Caki2 (cell line): Measurements from ENCODE around the gene PHOSPHO2. TPM values are rescaled to one million over a fixed set of nuclear protein-coding genes. Genes with fewer than 3 reads are reported as not detected.

Experiments
- DNase-seq: peaks from one replicate; pipeline ENCODE4 v3.0.0-alpha.2; 2015; ENCODE audit warnings: low read depth
- in situ Hi-C: cut with HindIII; loops from 2 replicates; pipeline ENCODE4 v1.10.0; 2016; ENCODE audit warnings: low sequenced_read_pairs, low pct_unique_long_range_greater_than_20kb, mixed read lengths
- total RNA-seq: library from RNA; depleted of rRNA; stranded (reverse); fragments of >200 nt; shearing (Covaris generic); gene quantifications from 2 replicates; pipeline ENCODE4 v1.2.3, GENCODE V29; 2014; ENCODE audit warnings: low replicate concordance; rRNA removed

Gene PHOSPHO2, protein sequence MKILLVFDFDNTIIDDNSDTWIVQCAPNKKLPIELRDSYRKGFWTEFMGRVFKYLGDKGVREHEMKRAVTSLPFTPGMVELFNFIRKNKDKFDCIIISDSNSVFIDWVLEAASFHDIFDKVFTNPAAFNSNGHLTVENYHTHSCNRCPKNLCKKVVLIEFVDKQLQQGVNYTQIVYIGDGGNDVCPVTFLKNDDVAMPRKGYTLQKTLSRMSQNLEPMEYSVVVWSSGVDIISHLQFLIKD
- 7.5 and 10.8 TPM in 2 replicates for total RNA-seq

DNA sequence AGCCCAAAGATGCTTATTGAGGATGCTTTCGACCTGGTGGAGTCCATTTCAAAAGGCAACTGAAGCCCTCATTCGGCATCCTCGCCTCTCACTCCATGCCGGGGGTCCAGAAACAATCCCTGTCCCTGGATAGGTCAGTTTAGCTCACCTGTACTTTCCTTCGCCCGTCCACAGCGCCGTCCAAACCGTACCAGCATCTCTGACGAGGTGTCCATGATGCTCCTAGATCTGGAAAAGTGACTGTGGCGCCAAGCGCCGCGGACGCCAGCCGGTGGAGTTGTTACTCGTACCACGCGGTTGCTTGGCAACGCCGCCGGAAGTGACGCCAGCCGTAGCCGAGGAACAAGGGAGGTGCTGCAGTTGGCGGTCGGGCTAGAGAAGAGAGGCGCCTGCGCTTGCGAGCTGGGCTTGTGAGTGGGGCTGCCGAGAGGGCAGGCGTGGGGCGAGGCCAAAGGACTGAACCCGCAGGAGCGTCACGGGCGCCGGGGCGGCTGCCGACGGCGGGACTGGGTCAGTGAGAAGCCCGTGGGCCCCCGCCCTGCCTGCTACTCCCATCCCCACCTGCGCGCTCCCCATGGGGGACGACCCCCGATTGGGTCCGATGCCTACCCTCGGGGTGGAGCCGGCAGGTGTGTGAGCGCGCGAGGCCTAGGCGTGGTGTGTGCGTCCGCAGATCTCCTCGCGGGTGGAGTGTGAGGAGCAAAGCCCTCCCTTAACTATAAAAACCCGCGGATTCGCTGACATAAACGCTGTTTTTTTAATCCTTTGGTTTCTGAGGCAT lies at the start of gene PHOSPHO2, which contains the start of gene CFAP210:
Gene PHOSPHO2 (plus strand): TSS at position 357 of the 781 bp plus-strand sequence. CDS start 6,503 bp downstream, outside the sequence.
Gene CFAP210 (minus strand): TSS at position 293 of the 781 bp plus-strand sequence. CDS start 78 bp downstream, at position 215.
- peak; percentile 94 for DNase-seq
- in situ Hi-C loops: no loop called here

DNA sequence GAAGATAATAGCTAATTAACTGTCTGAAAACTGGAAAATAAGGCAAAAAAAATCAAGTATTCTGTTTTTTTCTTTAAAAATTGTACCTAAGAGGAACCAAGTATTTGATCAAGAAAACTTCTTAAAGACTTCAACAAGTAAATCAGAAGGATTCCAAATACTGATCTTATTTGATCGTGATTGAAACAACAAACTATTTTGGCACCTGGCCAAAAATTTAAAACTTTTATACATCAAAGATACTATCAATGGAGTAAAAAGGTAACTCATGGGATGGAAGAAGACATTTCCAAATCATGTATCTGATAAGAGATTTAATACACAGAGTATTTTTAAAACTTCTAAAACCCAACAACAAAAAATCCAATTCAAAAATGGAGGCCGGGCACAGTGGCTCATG lies 46.8 kb upstream of the PHOSPHO2 start:
- in situ Hi-C loops: no loop called here

DNA sequence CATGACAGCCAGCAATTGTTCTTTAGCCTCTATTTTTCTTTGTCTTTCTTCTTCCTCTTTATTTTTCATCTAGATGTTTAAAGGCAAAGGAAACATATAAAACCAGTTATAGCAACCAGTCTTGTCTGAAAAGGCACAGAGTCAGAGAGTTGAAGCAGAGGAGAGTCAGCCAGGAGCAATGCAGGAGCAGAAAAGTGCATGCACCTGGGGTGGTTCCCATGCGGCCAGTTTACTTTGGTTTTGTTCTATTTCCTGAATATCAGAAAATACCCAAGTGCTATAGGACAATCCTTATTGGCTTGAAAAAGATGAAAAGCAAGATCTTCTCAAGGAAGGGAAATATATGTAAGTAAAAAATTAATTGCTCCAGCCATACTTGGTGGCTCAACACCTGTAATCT lies 45.0 kb upstream of the PHOSPHO2 start:
- in situ Hi-C loops: no loop called here
- DNase-seq: no peak

More for the DNA sequence above, 46.8 kb upstream of the PHOSPHO2 start:
- no peak for DNase-seq

DNA sequence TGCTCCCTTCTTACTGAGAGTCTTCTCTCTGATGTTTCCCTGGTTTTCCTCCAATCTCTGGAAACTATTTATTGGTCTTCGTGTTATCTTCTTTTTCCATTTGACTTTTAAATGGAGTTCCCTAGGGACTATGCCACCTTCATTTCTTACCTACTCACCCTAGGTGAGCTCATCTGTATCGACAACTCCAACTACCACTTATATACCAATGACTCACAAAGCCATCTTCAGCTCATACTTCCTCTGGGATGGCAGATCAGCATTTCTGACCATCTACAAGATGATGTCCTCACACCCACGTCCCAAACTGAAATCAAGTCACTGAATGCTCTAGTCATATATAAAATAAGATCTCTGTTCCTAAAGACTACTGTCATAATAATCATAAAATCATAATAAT lies 40.6 kb upstream of the PHOSPHO2 start:
- in situ Hi-C loops: no loop called here
- DNase-seq: no peak

DNA sequence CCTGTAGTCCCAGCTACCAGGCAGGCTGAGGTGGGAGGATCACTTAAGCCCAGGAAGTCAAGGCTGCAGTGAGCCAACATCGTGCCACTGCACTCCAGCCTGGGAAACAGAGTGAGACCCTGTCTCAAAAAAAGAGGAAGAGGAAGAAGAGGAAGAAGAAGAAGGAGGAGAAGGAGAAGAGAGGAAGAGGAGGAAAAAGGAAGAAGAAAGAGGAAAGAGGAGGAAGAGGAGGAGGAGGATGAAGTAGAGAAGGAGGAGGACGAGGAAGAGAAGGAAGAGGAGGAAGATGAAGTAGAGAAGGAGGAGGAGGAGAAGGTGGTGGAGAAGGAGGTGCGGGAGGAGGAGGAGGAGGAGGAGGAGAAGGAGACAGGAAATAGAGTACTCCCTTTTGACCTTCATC lies 38.1 kb upstream of the PHOSPHO2 start:
- in situ Hi-C loops: no loop called here

DNA sequence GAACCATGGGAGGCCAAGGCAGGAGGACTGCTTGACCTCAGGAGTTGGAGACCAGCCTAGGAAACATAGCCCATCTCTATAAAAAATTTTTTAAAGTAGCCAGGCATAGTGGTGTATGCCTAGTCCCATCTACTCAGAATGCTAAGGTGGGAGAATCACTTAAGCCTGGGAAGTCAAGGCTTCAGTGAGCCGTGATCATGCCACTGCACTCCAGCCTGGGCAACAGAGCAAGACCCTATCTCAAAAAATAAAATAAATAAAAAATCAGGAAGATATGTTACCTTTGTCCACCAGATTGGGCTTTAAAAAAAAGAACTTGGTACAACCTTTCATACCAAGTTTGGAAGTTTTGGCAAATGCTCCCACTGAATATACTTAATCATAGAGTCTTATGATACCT lies 35.4 kb upstream of the PHOSPHO2 start:
- in situ Hi-C loops: no loop called here

More for the DNA sequence above, 38.1 kb upstream of the PHOSPHO2 start:
- no peak for DNase-seq

DNA sequence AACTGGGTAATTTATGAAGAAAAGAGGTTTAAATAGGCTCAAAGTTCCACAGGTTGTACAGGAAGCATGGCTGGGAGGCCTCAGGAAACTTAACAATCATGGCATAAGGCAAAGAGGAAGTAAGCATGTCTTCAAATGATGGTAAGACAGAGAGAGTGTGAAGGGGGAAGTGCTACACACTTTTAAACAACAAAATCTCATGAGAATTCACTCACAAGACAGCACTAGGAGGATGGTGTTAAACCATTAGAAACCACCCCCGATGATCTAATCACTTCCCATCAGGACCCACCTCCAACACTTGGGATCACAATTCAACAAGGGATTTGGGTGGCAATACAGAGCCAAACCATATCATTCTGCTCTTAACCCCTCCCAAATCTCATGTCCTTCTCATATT lies 34.9 kb upstream of the PHOSPHO2 start:
- DNase-seq: no peak
- in situ Hi-C loops: no loop called here

More for the DNA sequence above, 35.4 kb upstream of the PHOSPHO2 start:
- DNase-seq: no peak

DNA sequence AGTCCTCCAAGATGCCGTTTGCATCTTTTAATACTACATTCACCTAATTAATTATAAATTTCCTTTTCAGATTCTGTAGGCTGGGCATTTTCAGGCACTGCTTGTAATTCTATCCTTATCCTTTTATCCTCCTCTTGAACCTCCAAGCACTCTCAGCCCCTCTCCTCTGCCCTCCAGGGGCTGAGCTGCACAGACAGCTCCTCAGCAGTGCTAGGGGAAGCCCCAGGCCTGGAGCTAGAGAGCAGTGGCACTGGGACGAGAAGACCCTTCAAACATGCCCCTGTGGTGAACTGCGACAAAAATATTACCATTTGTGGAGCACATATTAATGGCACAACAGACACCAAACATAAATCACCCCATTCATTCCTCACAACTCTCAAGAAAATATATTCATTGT lies 33.0 kb upstream of the PHOSPHO2 start:
- in situ Hi-C loops: no loop called here

DNA sequence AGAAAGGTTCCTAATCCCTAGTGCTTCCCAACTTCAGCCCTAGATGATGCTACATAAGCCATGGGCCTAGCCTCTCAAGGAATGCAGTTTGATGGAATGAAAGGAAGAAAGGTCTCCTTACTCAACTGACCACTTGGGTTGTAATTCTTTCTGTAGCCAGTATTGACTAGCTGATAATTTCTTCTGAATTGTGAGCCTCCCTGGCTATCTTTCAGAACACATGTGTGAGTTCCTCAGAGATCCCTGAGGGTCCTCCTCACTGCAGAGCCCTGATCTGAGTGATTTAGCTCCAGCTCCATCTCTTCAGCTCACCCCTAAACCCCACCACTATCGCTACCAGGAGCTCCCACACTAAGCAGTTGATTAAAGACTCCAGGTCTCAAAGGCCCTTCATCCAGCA lies 31.5 kb upstream of the PHOSPHO2 start:
- in situ Hi-C loops: no loop called here

More for the DNA sequence above, 33.0 kb upstream of the PHOSPHO2 start:
- no peak for DNase-seq

DNA sequence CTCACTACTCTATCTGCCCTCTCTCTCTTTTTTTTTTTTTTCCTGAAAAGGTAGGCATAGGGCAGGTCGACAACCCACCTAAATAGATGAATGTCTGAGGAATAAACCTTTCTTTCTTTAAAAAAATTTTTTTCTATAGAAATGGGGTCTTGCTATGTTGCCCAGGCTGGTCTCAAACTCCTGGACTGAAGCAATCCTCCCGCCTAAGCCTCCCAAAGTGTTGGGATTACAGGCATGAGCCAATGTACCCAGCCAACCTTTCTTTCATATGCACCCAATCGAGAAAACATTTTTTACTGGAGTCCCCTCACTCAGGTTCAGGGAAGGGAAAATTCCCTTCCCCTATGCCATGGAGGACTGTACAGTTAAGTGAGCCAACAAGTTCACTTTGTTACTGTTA lies 31.0 kb upstream of the PHOSPHO2 start:
- in situ Hi-C loops: no loop called here
- DNase-seq: no peak

More for the DNA sequence above, 31.5 kb upstream of the PHOSPHO2 start:
- no peak for DNase-seq

DNA sequence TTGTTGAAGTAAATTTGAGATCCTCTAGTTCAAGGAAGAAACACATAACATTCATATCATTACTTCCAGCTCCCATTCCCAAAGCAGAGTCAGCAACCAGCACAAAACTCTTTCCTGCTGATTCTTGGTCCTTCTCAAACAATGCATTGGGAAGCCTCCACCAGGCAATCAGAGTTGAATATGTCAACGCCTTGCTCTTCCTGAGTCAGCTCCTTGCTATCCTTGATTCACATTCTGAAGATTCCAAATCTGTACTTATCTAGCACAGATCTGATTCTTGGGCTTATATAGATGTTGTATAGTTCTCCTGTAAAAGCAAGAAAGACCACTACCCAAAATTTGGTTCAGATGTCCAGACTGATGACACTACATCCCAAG lies 29.7 kb upstream of the PHOSPHO2 start:
- in situ Hi-C loops: no loop called here
- DNase-seq: no peak

DNA sequence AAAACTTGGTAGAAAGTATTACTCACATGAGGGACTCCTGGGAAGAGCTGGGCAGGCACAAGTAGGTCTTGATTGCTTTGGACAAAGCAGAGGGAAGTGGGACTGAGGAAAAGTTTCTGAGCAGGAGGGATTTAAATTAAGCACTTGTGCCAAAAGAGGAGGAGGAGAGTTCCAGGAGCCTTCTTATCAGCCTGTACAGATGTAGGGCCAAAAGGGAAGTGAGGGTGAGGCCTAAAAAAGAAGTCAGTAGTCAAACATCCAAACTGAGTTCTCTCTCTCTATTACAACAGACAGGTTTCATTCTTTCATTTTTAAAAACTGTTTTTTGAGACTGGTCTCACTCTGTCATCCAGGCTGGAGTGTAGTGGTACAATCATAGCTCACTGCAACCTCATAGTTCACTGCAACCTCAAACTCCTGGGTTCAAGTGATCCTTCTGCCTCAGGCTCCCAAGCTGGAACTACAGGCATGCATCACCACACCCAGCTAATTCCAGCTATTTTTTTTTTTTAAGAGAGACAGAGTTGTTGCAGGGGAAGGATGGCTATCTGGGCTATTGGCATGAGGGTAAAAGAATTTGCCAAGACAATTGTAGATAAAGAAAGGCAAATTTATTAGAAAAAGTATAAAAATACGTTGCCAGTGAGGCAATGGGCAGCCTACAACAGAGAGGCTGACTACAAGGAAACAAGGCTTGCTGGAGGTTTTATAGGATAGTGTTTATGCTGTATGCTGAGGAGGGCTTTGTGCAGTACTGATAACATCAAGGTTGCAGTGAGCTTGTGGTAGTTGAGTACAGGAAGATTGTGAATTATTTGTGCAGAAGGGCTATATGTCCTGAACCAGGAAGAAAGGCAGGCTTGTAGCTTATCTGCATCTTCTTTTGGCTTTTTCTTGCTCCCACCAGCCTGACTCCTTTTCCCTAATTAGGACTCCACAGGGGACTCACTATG lies 29.0 kb upstream of the PHOSPHO2 start:
- in situ Hi-C loops: no loop called here
- DNase-seq: no peak

DNA sequence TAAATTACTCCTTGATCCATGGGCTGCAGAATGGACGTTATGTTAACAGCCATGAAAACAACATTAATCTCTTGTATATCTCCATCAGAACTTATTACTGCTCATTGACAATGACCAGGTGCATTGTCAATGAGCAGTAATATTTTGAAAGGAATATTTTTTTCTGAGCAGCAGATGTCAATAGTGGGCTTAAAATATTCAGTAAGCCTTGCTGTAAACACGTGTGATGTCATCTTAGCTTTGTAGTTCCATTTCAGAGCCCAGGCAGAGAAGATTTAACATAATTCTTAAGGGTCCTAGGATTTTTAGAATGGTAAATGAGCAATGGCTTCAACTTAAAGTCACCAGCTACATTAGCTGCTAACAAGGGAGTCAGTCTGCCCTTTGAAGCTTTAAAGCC lies 26.7 kb upstream of the PHOSPHO2 start:
- in situ Hi-C loops: no loop called here
- DNase-seq: no peak

DNA sequence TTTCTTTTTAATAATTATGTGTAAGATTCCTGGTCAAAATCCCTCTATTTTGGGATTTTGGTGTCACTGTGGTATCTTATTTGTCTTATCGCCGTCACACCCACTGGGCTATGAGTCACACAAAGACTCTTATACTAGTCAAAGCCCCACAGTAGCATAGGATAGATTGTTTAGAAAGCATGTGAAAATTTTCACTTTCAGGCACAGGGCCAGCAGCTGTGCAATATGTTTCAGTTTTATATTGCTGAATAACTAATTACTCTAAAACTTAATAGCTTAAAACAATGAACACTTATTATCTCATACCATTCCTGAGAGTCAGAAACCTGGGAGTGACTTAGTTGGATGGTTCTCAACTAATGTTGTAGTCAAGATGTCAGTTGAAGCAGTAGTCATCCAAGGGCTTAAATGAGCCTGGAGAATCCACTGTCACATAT lies 24.0 kb upstream of the PHOSPHO2 start:
- no peak for DNase-seq
- in situ Hi-C loops: no loop called here

DNA sequence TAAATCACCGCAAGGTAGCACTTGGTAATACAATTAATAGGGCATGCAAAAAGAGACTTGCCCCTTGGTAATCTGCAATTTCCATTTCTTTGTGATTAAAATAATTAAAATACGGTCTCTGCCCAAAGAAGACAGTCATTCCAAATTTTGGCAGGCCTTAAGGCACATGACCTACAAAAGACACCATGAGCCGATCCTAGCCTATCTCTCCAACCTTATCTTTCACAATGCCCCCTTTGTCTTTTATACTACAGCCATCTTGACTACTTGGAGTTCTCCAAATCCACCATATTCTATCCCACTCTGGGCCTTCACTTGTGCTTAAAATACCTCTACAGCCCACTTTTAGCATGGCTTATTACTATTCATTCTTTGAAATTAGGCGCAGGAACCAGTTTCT lies 23.3 kb upstream of the PHOSPHO2 start:
- no peak for DNase-seq
- in situ Hi-C loops: no loop called here

DNA sequence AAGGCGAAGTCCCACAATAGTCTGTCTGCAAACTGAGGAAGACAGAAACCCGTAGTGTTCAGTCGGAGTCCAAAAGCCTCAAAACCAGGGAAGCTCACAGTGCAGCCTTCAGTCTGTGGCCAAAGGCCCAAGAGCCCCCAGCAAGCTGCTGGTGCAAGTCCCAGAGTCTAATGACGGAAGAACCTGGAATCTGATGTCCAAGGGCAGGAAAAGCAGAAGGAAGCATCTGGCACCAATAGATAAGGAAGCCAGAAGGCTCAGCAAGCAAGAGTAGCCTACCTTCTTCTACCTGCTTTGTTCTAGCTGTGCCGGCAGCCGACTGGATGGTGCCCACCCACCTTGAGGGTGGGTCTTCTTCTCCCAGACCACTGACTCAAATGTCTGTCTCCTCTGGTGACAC lies 21.9 kb upstream of the PHOSPHO2 start:
- no peak for DNase-seq
- in situ Hi-C loops: no loop called here

DNA sequence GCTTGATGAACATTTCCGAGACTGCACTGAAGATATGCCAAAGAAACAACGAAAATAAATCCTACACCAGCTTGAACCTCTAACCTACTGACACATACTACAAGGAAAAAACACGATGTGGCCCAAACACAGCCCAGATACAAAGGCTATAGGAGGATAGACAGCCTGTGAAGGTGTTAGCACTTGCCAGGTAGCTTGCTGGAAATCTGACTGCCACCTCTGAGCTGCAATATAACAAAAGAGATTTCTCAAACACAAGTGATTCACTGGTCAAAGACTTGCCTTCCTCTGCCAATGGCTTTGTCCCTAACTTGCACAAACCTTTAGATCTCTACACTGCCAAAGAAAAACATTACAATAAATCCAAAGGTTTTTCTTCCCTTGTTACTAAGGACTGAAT lies 21.2 kb upstream of the PHOSPHO2 start:
- in situ Hi-C loops: no loop called here

DNA sequence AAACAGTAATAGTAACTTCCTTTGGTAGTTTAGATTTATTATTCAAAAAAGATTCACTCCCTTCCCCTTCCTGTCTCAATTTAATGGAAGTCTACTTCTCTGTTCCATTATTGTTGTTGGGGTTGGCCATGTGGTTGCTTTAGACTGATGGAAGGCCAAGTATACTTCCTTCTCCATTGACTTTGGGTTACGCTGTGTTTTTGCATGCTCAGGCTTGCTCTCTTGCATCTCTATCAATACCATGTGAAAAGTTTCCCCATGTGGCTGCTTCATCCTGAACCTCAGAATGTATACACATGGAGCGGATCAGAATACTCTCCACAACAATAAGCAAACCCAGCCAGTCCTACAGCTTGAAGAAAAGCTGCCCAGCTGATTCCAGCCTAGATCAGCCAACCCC lies 20.3 kb upstream of the PHOSPHO2 start:
- in situ Hi-C loops: no loop called here
- no peak for DNase-seq

More for the DNA sequence above, 21.2 kb upstream of the PHOSPHO2 start:
- no peak for DNase-seq
